ENCODE data around the gene SUGCT.
"Not testable (repeated sequence)": the region's sequence is repeated elsewhere in the genome, so short reads cannot be mapped to it uniquely, and the experiment has no call there.

The SUGCT gene

DNA sequence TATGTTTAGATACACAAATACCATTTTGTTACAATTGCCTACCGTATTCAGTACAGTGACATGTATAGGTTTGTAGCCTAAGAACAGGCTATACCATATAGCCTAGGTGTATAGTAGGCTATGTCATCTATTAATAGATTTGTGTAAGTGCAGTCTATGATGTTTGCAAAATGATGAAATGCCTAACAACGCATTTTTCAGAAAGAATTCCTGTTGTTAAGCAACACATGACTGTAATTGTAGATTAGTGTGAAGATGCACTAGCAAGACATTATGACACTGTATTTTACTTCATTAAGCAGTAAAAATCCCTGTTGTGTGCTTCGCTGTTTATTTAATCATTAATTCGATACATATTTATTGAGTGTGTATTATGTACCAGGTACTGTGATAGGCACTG, 446.0 kb downstream of the SUGCT start:
- H3K4me3 ChIP-seq (ENCODE audit: low read depth, low read length): no peak overlapping the region
- DNase-seq (ENCODE audit: low read depth): no peak

- no peak for DNase-seq (ENCODE audit: low read depth)
- no peak overlapping the region for H3K4me3 ChIP-seq (ENCODE audit: low read depth, low read length)
These were observed 447.7 kb downstream of the SUGCT start for GRCh38 chr7:40582539-40582938.

DNA sequence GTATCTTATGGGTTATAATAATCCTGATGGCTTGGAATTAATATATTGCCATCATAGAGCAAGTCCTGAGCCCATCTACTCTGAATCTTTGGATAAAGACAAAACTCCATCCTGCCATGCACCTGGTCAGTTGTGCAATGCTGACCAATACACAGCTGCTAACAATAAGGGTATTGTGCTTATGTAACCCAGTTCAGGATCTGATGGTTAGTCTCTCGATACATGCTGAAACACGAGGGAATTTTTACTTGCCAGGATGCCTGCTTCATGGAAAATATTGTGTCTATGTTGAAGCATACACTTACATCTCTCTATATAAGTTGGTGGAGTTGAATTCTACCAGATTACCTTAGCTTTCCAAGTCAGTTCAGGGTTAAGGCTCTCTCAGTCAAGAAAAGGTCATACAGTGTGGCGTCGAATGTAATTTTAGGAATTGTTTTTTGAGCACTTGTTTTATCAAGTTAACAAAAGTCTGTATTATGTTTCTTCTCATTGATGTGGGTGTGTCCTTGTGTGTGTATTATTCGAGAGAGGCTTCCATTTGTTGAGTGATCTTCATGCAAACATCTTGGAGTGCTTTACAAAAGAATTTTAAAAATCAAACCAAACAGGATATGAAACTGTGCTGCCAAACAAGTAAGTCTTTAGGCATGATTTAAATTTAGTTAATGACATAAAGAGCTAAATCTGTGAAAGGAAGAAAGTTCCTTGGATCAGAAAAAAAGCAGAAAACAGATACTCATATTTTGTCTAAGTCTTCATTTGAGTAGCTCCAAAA, 449.1 kb downstream of the SUGCT start:
- peak; percentile 30 for DNase-seq (ENCODE audit: low read depth)
- no peak overlapping the region for H3K4me3 ChIP-seq (ENCODE audit: low read depth, low read length)

GRCh38 chr7:40584667-40585433, 450.0 kb downstream of the SUGCT start:
- DNase-seq (ENCODE audit: low read depth): peak; percentile 42
- H3K4me3 ChIP-seq (ENCODE audit: low read depth, low read length): no peak overlapping the region

DNA sequence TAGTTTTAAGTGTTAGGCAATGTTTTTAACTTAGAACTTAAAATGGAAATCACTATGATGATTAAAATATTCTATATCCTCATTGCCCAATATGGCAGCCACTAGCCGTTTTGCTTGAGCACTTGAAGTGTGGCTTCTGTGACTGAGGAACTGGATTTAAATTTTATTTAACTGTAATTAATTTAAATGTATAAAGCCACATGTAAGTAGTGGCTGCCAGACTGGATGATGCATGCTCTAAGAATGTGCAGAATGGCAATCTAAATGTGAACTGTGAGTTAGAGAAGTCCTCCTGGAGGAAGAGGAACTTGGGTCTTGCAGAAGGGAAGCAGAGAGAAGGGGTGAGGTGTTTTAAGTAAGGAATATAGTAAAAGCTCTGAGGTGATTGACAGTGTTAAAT, 451.4 kb downstream of the SUGCT start:
- peak; percentile 65 for DNase-seq (ENCODE audit: low read depth)
- H3K4me3 ChIP-seq (ENCODE audit: low read depth, low read length): no peak overlapping the region

DNA sequence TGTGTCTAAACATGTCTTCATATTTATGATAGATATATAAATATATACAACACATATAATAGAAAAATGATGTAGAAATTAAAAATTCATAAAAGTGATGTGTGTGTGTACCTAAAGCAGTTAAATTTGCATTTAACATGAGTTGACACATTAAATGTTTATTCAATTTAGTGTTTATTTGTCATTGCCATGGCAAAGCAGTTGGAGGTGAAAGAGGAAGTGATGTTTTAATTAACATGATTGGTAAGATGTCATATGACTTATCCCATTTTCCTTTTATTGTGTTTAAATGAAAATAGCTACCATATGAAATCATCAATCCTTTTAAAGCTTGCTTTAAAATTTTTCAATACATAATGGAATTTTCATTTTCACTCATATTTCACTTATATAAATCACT, 452.6 kb downstream of the SUGCT start:
- no peak for DNase-seq (ENCODE audit: low read depth)
- no peak overlapping the region for H3K4me3 ChIP-seq (ENCODE audit: low read depth, low read length)

- no peak overlapping the region for H3K4me3 ChIP-seq (ENCODE audit: low read depth, low read length)
- no peak for DNase-seq (ENCODE audit: low read depth)
These were observed 460.3 kb downstream of the SUGCT start for GRCh38 chr7:40595129-40595528.

- no peak for DNase-seq (ENCODE audit: low read depth)
- H3K4me3 ChIP-seq (ENCODE audit: low read depth, low read length): no peak overlapping the region
These were observed 461.0 kb downstream of the SUGCT start for GRCh38 chr7:40595832-40596231.

- DNase-seq (ENCODE audit: low read depth): no peak
- H3K4me3 ChIP-seq (ENCODE audit: low read depth, low read length): no peak overlapping the region
These were observed 462.7 kb downstream of the SUGCT start for GRCh38 chr7:40597517-40597916.

GRCh38 chr7:40598915-40599314, 464.1 kb downstream of the SUGCT start:
- no peak for DNase-seq (ENCODE audit: low read depth)
- no peak overlapping the region for H3K4me3 ChIP-seq (ENCODE audit: low read depth, low read length)

GRCh38 chr7:40599836-40600235, 465.0 kb downstream of the SUGCT start:
- DNase-seq (ENCODE audit: low read depth): no peak
- H3K4me3 ChIP-seq (ENCODE audit: low read depth, low read length): no peak overlapping the region

DNA sequence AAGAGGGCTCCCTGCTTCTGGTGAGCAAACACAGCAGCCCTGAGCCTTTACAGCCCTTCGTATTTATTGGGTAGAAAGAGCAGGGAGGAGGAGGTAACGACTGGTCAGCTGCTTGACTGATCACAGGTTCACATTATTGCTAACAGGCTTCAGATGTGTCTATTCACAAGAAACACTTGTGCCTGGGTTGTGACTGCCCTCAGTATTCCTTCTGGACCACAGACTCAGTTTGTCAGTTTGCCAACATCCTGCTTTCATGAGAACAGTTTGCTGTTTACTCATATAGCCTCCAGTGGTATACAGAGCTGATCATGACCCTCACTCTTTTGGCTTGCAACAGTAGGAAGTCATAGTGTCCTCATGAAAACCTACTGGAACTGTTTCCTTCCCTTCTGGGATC, 467.5 kb downstream of the SUGCT start:
- not testable (repeated sequence) for H3K4me3 ChIP-seq (ENCODE audit: low read depth, low read length); DNase-seq (ENCODE audit: low read depth)

- H3K4me3 ChIP-seq (ENCODE audit: low read depth, low read length): no peak overlapping the region
- peak; percentile 7 for DNase-seq (ENCODE audit: low read depth)
These were observed 470.0 kb downstream of the SUGCT start for GRCh38 chr7:40604601-40605438.

DNA sequence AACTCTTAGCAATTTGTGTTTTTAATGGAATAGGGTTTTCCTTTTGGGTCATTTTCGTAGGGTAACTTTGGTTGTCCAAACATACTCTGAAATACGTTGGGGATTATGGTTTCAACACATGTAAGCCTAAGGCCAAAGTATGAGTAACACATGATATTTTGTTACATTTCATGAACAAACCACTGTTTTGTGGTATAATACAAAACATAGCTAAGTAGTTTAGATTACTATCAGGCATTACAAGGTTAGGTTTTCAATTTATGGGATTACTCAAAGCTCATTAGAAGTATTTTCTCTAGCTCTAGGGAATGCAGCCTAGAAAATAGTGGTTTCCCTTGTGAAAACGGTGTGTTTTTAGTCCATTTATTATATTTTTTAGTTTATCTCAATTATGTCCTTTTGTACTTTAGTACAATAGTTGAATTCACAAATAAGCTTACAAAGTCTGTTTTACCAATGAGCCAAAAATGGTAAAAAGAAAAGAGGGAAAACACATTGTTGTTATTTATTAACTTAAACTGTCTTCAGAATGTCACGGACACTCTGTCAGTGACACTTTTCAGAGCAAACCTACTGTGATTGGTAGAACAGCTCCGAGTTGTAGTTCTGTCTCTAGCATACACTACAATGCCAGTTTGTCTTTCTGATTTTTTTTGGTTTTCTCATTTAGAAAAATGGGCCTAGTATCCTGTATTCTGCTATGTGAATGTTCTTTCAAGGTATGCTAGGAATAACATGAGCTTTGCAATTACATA, 473.7 kb downstream of the SUGCT start:
- no peak overlapping the region for H3K4me3 ChIP-seq (ENCODE audit: low read depth, low read length)
- DNase-seq (ENCODE audit: low read depth): peak; percentile 17

- DNase-seq (ENCODE audit: low read depth): no peak
- no peak overlapping the region for H3K4me3 ChIP-seq (ENCODE audit: low read depth, low read length)
These were observed 475.7 kb downstream of the SUGCT start for GRCh38 chr7:40610461-40610860.

DNA sequence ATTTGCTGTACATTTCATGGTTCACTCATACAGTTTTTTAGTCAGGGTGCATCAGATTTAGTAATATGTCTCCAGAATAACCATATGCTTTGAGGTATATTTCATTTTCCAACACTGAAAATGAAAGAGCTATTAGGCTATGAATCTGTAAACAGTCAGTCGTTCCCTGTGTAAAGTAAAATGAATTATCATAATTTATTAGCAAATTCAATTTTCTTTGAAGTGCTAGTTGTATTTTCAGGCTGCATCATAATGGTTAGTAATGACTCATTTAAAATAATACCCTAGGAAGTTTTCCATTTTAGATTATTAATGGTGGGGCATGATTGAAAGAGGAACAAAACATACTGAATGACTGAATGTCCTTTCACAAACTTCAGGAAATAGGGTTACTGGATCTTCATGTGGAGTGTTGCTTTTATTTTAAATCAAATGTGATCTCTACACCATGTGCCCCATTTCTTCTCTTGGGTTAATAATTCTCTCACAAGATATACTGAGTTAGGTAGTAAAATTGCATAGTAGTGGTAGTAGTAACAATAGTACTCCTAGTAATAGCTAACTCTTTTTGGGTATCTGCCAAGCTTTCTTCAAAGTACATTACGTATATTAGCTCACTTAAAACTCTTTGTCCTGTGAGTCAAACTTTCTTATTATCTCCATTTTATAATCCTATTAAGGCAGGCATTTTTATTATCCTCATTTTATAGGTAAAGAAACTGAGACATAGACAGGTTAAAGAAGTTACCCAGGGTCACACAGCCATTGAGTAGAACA, 476.5 kb downstream of the SUGCT start:
- DNase-seq (ENCODE audit: low read depth): no peak
- H3K4me3 ChIP-seq (ENCODE audit: low read depth, low read length): no peak overlapping the region

- no peak overlapping the region for H3K4me3 ChIP-seq (ENCODE audit: low read depth, low read length)
- no peak for DNase-seq (ENCODE audit: low read depth)
These were observed 477.5 kb downstream of the SUGCT start for GRCh38 chr7:40612298-40612697.

DNA sequence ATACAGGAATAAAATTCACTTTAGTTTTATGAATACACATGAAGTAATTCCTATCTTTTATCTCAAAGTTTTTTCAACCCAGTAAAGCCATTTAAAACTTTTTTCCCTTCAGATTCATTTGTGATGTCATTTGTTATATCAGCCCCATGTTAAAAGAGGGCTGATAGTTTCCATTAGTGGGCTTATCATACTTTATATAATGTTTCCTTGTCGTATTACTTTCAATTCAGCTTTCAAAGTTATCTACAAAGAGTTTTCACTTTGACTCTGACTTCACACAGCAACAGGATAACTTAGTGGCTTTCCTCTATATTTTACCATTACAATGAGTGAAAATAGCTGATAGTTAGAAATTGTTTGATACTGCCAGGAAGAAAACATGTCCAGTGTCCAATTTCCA, 484.8 kb downstream of the SUGCT start:
- H3K4me3 ChIP-seq (ENCODE audit: low read depth, low read length): no peak overlapping the region
- no peak for DNase-seq (ENCODE audit: low read depth)

DNA sequence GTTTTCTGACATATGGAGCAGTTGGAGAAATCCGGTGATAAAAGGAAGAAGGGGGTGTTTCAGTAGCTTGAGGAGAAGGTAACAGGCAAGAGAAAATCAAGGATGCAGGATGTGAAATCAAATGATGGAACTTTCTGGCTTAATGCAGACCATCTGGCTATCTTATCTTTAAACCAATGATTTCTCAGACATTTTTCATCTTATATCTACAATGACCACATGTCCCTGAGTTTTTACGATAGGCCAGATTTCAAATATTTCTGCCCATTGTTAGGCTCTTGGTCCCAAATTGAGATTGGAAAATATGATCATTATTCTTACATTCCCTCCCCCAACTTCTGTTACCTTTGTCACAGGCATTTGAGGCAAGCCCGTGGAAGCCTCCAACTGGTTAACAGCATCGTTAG, 486.8 kb downstream of the SUGCT start:
- no peak for DNase-seq (ENCODE audit: low read depth)
- H3K4me3 ChIP-seq (ENCODE audit: low read depth, low read length): no peak overlapping the region
